AG20443 (cell line): ENCODE measurements around the gene ACOT4.
"Not testable (repeated sequence)": the region's sequence is repeated elsewhere in the genome, so short reads cannot be mapped to it uniquely, and the experiment has no call there.

Experiments used
- DNase-seq: peaks from one replicate; pipeline ENCODE4 v3.0.0; 2012; ENCODE audit warnings: low spot score, mixed read lengths

Gene ACOT4, protein sequence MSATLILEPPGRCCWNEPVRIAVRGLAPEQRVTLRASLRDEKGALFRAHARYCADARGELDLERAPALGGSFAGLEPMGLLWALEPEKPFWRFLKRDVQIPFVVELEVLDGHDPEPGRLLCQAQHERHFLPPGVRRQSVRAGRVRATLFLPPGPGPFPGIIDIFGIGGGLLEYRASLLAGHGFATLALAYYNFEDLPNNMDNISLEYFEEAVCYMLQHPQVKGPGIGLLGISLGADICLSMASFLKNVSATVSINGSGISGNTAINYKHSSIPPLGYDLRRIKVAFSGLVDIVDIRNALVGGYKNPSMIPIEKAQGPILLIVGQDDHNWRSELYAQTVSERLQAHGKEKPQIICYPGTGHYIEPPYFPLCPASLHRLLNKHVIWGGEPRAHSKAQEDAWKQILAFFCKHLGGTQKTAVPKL

DNA sequence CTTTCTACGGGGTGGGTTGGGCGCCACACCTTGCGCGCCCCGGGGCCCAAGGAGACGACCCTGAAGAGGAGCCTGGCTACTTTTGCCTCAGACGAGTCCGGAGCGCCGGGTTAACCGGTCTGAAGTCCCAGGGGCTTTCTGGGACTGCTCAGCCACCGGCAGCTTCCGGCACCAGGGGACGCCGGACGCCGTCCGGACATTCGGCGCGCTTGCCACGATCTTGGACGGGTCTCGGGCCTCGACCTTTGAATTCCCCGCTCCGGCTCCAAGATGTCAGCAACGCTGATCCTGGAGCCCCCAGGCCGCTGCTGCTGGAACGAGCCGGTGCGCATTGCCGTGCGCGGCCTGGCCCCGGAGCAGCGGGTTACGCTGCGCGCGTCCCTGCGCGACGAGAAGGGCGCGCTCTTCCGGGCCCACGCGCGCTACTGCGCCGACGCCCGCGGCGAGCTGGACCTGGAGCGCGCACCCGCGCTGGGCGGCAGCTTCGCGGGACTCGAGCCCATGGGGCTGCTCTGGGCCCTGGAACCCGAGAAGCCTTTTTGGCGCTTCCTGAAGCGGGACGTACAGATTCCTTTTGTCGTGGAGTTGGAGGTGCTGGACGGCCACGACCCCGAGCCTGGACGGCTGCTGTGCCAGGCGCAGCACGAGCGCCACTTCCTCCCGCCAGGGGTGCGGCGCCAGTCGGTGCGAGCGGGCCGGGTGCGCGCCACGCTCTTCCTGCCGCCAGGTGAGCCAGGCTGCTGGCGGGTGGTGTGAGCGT lies at the start of gene ACOT4:
Gene ACOT4, plus strand, starts transcription at position 184 of the 760 bp plus-strand sequence. Its CDS starts 87 bp downstream, at position 271.
- peak; percentile 59 for DNase-seq

DNA sequence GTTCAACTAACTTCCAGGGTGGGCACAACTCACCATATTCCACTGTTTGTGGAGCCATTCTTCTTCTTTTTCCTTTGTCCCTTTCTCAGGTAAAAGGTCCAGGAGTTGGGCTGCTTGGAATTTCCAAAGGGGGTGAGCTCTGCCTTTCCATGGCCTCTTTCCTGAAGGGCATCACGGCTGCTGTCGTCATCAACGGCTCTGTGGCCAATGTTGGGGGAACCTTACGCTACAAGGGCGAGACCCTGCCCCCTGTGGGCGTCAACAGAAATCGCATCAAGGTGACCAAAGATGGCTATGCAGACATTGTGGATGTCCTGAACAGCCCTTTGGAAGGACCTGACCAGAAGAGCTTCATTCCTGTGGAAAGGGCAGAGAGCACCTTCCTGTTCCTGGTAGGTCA lies 48.7 kb upstream of the ACOT4 start:
- not testable (repeated sequence) for DNase-seq

DNA sequence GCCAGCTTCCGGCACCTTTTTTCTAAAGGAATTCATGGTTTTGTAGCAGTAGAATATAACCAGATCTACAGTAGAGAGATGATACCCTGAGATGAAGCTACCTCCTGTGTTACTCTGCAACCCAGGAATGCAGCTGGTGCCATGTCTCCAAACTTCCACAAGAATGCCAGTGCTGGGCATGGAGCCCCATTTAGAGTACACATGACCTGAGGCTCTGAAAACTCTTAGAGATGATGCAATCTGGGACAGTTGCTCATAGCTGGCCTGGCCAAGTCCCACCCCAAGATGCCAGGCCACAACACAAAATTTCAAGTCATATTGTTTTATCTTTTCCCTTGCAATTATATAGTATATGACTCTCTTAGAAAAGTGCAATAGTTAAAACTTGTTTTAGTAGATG lies 46.3 kb upstream of the ACOT4 start:
- DNase-seq, result not testable (repeated sequence)

DNA sequence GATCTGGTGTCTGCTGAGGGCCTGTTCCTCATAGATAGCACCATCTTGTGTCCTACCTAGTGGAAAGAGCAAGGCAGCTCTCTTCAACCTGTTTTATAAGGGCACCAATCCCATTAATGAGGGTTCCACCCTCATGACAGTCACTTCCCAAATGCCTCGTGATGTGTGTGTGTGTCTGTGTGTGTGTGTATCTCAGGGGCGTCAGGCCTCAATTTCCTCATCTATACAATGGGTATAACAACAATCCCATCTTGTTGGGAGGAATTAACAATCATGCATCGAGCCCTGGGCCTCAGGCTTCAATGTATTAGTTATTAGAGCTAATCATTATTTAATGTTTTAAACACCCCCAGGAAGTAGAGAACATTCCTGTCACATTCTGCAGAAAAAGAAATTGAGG lies 42.6 kb upstream of the ACOT4 start:
- DNase-seq, result not testable (repeated sequence)

DNA sequence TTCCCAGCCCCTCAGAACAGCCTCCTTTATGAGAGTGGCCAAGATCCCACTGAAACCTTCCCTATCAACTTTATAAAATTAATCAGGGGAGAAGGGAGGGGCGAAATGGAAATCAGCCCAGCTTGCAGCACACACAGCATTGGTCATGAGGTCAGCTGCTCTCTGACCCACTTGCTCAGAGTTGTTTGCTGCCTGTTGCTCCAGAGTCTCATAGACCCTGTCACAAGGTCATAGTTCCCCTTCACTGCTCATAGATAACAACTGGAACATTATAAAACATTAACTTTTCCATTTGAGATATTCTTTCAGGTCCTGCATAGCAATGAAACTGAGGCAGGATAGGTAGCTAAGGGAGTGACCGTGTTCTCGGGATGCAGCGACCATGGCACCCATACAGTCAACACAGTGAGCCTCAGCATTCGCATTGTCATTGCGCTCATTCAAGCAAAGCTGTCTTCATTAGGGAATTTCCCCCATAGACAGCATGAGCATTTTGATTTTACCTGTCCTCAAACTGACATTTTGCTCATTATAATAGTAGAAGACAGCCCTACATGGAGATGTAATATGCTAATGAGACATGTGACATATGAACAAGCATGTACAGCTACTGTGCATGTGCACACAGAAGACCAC lies 41.7 kb upstream of the ACOT4 start:
- DNase-seq, result not testable (repeated sequence)

DNA sequence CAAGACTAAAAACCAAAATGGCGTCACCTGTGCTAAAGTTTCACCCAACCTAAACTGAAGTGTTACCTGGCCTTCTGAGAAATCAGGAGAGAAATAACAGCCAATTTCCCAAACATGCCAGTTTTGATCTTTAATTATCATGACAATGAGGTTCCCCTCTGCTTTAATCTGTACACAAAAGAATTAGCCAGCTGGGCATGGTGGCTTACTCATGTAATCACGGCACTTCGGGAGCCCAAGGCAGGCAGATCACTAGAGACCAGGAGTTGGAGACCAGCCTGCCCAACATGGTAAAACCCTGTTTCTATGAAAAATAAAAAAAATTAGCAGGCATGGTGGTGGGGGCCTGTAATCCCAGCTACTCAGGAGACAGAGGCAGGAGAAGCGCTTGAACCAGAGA lies 37.8 kb upstream of the ACOT4 start:
- DNase-seq, result no peak

DNA sequence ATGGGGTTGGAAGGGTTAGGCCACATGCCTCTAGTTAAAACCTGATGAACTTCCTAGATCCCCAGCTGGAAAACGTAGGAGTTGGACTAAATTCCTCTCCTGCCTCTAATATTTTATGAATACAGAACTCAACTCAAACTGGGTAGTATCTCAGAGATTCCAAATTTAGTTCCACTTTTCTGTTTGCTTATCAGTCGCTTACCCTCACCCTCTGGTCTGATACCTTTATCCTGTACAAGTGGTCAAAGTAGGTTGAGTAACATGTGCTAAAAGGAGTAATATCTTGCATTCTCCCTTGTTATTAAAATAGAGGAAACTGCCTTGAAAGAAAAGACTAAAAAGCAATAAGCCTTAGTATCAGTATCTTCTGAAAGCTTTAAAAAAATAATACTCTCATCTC lies 34.5 kb upstream of the ACOT4 start:
- not testable (repeated sequence) for DNase-seq

DNA sequence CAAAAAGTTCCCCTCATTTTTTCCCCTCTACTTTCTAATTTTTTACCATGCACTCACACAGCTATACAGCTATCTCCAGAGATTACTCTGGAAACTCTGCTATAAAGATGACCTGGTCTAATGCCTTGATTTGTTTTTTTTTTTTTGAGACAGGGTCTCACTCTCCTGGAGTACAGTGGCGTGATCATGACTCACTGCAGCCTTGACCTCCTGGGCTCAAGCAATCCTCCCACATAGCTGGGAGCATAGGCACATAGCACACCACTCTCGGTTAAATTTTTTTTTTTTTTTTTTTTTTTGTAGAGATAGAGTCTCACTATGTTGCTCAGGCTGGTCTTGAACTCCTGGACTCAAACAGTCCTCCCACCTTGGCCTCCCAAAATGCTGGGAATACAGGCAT lies 33.4 kb upstream of the ACOT4 start:
- not testable (repeated sequence) for DNase-seq

DNA sequence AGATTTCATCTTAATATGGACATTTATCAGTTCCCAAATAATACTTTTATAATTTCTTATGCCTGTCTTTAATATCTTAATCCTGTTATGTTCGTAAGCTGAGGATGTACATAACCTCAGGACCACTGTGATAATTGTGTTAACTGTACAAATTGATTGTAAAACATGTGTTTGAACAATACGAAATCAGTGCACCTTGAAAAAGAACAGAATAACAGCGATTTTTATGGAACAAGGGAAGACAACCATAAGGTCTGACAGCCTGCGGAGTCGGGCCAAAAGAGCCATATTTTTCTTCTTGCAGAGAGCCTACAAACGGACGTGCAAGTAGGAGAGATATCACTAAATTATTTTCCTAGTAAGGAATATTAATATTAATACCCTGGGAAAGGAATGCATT lies 29.4 kb upstream of the ACOT4 start:
- DNase-seq, result not testable (repeated sequence)

DNA sequence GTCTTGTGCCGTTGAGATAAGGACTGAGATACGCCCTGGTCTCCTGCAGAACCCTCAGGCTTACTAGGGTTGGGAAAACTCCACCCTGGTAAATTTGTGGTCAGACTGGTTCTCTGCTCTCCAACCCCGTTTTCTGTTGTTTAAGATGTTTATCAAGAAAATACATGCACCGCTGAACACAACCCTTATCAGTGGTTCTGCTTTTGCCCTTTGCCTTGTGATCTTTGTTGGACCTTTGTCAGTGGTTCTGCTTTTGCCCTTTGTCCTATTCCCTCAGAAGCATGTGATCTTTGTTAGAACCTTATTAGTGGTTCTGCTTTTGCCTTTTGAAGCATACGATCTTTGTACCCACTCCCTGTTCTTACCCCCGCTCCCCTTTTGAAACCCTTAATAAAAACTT lies 29.0 kb upstream of the ACOT4 start:
- not testable (repeated sequence) for DNase-seq

DNA sequence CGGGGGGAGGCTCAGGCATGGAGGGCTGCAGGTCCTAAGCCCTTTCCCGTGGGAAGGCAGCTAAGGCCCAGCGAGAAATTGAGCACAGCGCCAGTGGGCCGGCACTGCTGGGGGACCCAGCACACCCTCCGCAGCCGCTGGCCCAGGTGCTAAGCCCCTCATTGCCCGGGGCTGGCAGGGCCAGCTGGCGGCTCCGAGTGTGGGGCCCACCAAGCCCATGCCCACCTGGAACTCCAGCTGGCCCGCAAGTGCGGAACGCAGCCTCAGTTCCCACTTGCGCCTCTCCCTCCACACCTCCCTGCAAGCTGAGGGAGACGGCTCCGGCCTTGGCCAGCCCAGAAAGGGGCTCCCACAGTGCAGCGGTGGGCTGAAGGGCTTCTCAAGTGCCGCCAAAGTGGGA lies 25.2 kb upstream of the ACOT4 start:
- DNase-seq, result not testable (repeated sequence)

DNA sequence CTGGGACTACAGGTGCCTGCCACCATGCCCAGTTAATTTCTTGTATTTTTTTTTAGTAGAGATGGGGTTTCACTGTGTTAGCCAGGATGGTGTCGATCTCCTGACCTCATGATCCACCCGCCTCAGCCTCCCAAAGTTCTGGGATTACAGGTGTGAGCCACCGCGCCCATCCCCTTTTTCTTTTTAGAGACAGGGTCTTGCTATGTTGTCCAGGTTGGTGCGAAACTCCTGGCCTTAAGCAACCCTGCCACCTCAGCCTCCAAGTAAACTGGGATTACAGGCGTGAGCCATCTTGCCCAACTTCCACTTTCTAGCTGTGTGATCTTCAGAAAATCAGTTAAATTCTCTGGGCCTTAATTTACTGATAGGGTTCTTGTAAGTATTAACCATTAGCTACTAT lies 24.7 kb upstream of the ACOT4 start:
- DNase-seq, result not testable (repeated sequence)

DNA sequence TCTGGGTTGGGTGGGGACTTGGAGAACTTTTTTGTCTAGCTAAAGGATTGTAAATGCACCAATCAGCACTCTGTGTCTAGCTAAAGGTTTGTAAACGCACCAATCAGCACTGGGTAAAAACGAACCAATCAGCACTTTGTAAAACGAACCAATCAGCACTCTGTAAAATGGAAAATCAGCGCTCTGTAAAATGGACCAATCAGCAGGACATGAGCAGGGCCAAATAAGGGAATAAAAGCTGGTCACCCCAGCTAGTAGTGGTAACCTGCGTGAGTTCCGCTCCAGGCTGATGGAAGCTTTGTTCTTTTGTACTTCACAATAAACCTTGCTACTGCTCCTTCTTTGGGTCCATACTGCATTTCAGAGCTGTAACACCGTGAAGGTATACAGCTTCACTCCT lies 24.3 kb upstream of the ACOT4 start:
- no peak for DNase-seq

DNA sequence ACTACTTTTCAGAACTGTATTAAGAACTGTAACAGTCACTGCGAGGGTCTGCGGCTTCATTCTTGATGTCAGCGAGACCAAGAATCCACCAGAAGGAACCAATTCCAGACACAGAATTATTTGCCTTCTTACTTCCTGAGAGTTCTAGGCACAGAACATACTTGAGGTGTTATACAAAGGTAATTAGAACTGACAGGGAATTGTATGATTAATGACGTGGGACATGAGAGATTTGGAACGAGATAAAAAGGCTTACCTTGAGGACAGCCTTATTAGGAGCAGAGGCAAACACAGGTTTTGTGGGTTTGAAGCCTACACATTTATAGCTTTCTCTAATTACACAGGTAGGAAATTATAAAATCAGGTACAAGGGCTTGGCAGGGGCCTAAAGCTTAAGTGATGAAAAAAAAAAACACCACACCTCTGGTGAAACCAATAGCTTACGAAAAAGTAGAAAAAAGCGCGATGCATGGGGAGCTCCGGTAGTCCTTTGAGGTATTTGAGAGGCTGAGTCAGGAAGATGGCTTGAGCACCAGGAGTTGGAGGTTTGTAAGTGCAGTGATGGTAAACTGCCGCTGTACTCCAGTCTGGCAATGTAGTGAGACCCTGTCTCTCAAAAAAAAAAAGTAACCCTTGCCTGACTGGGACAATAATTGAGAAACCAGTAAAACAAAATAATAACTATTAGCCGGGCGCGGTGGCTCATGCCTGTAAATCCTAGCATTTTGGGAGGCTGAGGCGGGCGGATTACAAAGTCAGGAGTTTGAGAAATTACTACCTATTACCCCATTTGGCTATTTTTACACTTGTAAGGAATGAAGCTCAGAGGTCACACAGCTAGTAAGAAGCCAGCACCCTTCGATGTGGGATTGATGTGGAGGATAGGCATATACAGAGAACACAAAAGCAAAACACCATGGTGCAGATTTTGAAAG lies 23.5 kb upstream of the ACOT4 start:
- DNase-seq, result peak; percentile 20

DNA sequence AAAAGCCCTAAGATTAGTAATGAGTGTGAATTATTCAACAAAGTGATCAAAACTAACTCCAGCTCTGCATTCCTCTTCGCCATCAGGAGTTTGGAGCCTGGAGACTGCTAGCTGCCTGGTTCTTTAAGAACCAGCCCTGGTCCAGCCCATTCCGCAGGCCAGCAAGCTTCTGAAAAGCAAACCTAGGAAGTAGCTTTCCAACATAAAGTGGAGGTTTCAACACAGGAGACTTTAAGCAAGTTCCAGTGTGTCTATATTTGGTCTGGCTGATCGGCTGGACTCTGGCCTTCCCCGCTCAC lies 22.8 kb upstream of the ACOT4 start:
- not testable (repeated sequence) for DNase-seq

DNA sequence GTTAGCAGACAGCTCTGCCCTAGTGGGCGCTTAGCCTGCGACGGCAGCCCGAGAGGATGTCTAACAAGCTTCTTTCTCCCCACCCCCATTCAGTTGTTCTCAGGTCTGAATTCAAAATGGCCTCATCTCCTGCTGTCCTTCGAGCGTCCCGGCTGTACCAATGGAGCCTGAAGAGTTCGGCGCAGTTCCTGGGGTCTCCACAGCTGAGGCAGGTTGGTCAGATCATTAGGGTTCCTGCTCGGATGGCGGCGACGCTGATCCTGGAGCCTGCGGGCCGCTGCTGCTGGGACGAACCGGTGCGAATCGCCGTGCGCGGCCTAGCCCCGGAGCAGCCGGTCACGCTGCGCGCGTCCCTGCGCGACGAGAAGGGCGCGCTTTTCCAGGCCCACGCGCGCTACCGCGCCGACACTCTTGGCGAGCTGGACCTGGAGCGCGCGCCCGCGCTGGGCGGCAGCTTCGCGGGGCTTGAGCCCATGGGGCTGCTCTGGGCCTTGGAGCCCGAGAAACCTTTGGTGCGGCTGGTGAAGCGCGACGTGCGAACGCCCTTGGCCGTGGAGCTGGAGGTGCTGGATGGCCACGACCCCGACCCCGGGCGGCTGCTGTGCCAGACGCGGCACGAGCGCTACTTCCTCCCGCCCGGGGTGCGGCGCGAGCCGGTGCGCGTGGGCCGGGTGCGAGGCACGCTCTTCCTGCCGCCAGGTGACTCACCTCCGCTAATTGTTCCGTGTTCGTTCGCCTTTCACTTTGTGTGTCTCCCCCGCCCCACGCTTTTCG lies 22.3 kb upstream of the ACOT4 start, which contains the start of gene ACOT2:
Gene ACOT2, plus strand, starts transcription at position 29 of the 774 bp plus-strand sequence. Its CDS starts 28 bp downstream, at position 57.
- DNase-seq, result peak; percentile 89

DNA sequence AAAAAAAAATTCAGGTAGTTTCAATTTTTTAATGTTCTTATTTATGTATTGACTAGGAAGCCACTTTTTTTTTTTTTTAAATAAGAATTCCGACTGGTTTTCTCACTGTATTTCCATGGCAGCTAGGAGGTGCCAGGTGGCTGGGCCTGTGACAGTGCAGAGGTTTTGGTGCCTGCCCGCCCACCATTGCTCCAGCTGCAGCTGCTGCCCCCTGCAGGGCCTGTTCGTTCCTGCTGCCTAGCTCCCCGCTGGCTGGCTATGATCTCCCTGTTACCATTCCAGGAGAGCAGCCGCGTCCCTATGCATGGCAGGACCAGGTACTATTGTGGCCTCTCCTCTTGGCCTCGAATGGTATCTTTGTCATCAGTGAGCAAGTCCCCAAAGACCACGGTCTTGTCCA lies 20.8 kb upstream of the ACOT4 start:
- peak; percentile 61 for DNase-seq

DNA sequence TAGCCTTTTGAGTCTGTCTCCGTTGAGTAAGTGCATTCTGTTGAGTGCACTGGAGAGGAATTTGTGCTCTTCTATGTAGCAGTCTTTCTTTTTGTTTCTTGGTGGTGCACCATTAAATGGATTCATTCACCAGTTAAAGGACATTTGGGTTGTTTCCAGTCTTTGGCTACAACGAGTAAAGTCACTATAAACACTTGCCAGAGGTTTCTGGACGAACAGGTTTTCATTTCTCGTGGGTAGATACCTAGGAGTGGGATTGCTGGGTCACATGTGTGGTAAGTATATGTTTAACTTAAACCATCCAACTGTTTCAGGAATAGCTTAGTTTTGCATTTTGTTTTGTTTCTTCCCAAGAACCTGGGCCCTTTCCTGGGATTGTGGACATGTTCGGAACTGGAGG lies 18.6 kb upstream of the ACOT4 start:
- not testable (repeated sequence) for DNase-seq

DNA sequence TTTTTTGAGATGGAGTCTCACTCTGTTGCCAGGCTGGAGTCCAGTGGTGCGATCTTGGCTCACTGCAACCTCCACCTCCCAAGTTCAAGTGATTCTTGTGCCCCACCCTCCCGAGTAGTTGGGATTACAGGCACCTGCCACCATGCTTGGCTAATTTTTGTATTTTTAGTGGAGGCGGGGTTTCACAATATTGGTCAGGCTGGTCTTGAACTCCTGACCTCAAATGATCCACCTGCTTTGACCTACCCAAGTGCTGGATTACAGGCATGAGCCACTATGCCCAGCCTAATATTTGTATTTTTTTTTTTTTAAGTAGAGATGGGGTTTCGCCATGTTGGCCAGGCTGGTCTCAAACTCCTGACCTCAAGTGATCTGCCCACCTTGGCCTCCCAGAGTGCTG lies 17.9 kb upstream of the ACOT4 start:
- not testable (repeated sequence) for DNase-seq

DNA sequence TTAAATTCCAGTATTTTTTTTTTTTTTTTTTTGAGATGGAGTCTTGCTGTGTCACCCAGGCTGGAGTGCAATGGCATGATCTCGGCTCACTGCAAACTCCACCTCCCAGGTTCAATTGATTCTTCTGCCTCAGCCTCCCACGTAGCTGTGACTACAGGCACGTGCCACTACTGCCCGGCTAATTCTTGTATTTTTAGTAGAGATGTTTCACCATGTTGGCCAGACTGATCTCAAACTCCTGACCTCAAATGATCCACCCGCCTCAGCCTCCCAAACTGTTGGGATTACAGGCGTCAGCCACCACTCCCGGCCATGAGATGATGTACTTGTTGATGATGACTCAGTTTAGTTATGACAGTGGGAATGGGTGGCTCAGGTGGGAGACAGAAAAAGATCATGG lies 17.4 kb upstream of the ACOT4 start:
- DNase-seq, result not testable (repeated sequence)

DNA sequence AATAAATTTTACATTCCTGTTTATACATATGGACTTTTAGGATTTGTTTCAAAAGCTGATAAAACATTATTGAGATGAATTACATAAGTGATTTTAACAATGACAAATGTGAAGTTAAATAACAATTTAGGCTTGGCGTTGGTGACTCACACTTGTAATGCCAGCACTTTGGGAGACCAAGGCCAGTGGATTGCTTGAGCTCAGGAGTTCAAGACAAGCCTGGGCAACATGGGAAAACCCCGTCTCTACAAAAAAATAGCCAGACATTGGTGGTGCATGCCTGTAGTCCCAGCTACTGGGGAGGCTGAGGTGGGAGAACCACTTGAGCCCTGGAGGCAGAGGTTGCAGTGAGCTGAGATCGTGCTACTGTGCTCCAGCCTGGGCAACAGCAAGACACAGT lies 15.3 kb upstream of the ACOT4 start:
- no peak for DNase-seq
